22Rv1 (cell line): ENCODE results near the gene DNTTIP2.
"Not testable (repeated sequence)": the region's sequence is repeated elsewhere in the genome, so short reads cannot be mapped to it uniquely, and the experiment has no call there.

ENCODE experiments used
- H3K27ac ChIP-seq: fragments of 450-650 bp; 2 replicates; pipeline ENCODE4 v1.5.1; 2017
- CTCF ChIP-seq: fragments of 450-650 bp; IDR thresholded peaks from 2 replicates; pipeline ENCODE4 v1.5.1; 2017; ENCODE audit warnings: mild to moderate bottlenecking
- ZFX ChIP-seq: fragments of 450-650 bp; IDR thresholded peaks from 2 replicates; pipeline ENCODE4 v1.6.1; 2017; ENCODE audit warnings: antibody characterized with exemption, borderline replicate concordance

The DNTTIP2 gene

GRCh38 chr1:93851878-93852277, 27.1 kb downstream of the DNTTIP2 start:
- no peak overlapping the region for H3K27ac ChIP-seq
- no peak for TF ChIP-seq CTCF
- no peak for TF ChIP-seq ZFX

- no peak overlapping the region for H3K27ac ChIP-seq
- TF ChIP-seq ZFX (no peak), CTCF (no peak)
These were observed 27.7 kb downstream of the DNTTIP2 start for GRCh38 chr1:93851327-93851712.

GRCh38 chr1:93850687-93851326, 28.2 kb downstream of the DNTTIP2 start:
- not testable (repeated sequence) for H3K27ac ChIP-seq
- peak; percentile 74 for TF ChIP-seq CTCF

- TF ChIP-seq ZFX (no peak), CTCF (no peak)
- H3K27ac ChIP-seq: peak overlapping the region; percentile 94
These were observed 30.6 kb downstream of the DNTTIP2 start for GRCh38 chr1:93848350-93848883.

GRCh38 chr1:93847811-93848288, 31.2 kb downstream of the DNTTIP2 start:
- H3K27ac ChIP-seq: peak overlapping the region; percentile 94
- TF ChIP-seq ZFX (no peak), CTCF (no peak)

- TF ChIP-seq CTCF: no peak
- TF ChIP-seq ZFX: no peak
- H3K27ac ChIP-seq: peak overlapping the region; percentile 94
These were observed 31.8 kb downstream of the DNTTIP2 start for GRCh38 chr1:93846992-93847810.
